DOHH2 (cell line): ENCODE results near the gene GLYR1.

Experiments
- H3F3A ChIP-seq: fragments of 200-600 bp; sonication (generic), shearing (Covaris generic); 2 replicates; pipeline ENCODE4 v1.6.0; 2016; ENCODE audit warnings: antibody characterized with exemption, mild to moderate bottlenecking; ENCODE audit not compliant: control insufficient read depth, insufficient read depth
- H3K27ac ChIP-seq: fragments of 200-600 bp; sonication (generic); 2 replicates; pipeline ENCODE4 v1.5.1; 2014; ENCODE audit warnings: low read depth, mild to moderate bottlenecking, low read length, moderate library complexity
- H3K27me3 ChIP-seq: fragments of 200-600 bp; sonication (generic); 2 replicates; pipeline ENCODE4 v1.6.1; 2014; ENCODE audit warnings: mild to moderate bottlenecking, low read length, mixed read lengths; ENCODE audit not compliant: control insufficient read depth
- H3K36me3 ChIP-seq: fragments of 200-600 bp; sonication (generic); 2 replicates; pipeline ENCODE4 v1.6.1; 2014; ENCODE audit warnings: mild to moderate bottlenecking, low read length, moderate library complexity, mixed read lengths; ENCODE audit not compliant: control insufficient read depth
- H3K4me1 ChIP-seq: fragments of 200-600 bp; sonication (generic); 2 replicates; pipeline ENCODE4 v1.6.1; 2014; ENCODE audit warnings: mild to moderate bottlenecking, low read length, mixed read lengths; ENCODE audit not compliant: control insufficient read depth
- H3K4me2 ChIP-seq: fragments of 200-600 bp; sonication (generic); 2 replicates; pipeline ENCODE4 v1.6.0; 2014; ENCODE audit warnings: mild to moderate bottlenecking, low read length, moderate library complexity
- H3K4me3 ChIP-seq: fragments of 200-600 bp; sonication (generic); 2 replicates; pipeline ENCODE4 v1.5.1; 2014; ENCODE audit warnings: mild to moderate bottlenecking, low read length, mixed read lengths
- H3K79me2 ChIP-seq: fragments of 200-600 bp; sonication (generic); 2 replicates; pipeline ENCODE4 v1.6.1; 2014; ENCODE audit warnings: mild to moderate bottlenecking, low read length, mixed read lengths; ENCODE audit not compliant: control insufficient read depth
- H3K9me2 ChIP-seq: fragments of 200-600 bp; sonication (generic); replicated peaks from 2 replicates; pipeline ENCODE4 v1.6.1; 2014; ENCODE audit warnings: mild to moderate bottlenecking, low read length, mixed read lengths; ENCODE audit not compliant: control insufficient read depth
- H3K9me3 ChIP-seq: fragments of 200-600 bp; sonication (generic); 2 replicates; pipeline ENCODE4 v1.6.1; 2014; ENCODE audit warnings: antibody characterized with exemption, low read length, mixed read lengths; ENCODE audit not compliant: control insufficient read depth, insufficient read depth
- H4K20me1 ChIP-seq: fragments of 200-600 bp; sonication (generic); 2 replicates; pipeline ENCODE4 v1.6.0; 2014; ENCODE audit warnings: low read depth, mild to moderate bottlenecking, antibody characterized with exemption, low read length, moderate library complexity; ENCODE audit not compliant: control insufficient read depth, insufficient read depth
- EZH2phosphoT487 ChIP-seq: fragments of 200-600 bp; sonication (generic); IDR thresholded peaks from 2 replicates; pipeline ENCODE4 v1.6.1; 2017; ENCODE audit warnings: borderline replicate concordance, mild to moderate bottlenecking, antibody characterized with exemption, low read length, moderate library complexity, mixed read lengths
- TF ChIP-seq, protein P1 (sequence below): fragments of 200-600 bp; sonication (generic); IDR thresholded peaks from one replicate; pipeline ENCODE4 v1.5.1; 2014; ENCODE audit warnings: antibody characterized with exemption, mild to moderate bottlenecking, low read depth, low read length; ENCODE audit not compliant: poor library complexity, severe bottlenecking

Gene GLYR1

DNA sequence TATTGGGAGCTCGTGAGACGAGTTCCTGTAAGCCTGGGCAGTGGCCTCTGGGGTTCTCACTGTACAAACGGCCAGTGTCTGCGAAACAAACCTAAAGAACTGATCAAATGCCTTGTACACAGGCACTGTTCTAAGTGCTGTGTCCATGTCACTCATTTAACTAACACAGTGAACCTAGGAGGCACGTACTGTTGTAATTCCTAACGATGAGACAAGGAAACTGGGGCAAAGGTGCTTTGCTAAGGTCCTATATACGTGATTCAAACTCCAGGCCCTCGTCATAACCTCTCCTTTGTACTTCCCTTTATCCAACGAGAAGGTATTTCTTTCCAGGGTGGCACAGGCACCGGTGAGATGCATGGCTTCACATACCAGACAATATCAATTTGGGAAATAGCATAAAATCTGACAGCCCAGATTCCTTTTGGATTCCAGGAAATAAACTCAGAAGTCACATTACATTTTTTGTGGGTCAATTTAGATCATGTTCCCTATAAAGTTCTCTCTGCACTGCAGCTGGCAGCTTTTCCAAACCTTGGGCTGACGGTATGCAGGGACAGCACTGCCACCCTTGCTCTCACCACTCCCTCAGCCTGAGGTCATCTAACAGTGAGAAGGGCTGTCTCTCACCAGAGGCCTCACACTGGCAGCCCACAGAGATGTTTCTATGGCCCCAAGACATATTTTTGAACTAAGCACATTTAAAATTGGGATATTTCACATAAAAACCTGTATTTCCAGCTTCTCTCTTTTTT, 18.3 kb downstream of the GLYR1 start:
- Histone ChIP-seq H3K4me3 (no peak overlapping the region), H3K4me1 (no peaks in the 10 kb centered on the region), H4K20me1 (no peaks in the 10 kb centered on the region), H3K36me3 (peaks cover 76% of the 10 kb centered on the region), H3K79me2 (peaks cover 3% of the 10 kb centered on the region; the same call in 1 of the 2 replicates), H3K4me2 (no peak overlapping the region), H3K27me3 (no peaks in the 10 kb centered on the region), H3K9me3 (no peaks in the 10 kb centered on the region), H3K27ac (no peak overlapping the region), H3K9me2 (no peaks in the 10 kb centered on the region), H3F3A (no peaks in the 10 kb centered on the region)
- TF ChIP-seq, protein P1, sequence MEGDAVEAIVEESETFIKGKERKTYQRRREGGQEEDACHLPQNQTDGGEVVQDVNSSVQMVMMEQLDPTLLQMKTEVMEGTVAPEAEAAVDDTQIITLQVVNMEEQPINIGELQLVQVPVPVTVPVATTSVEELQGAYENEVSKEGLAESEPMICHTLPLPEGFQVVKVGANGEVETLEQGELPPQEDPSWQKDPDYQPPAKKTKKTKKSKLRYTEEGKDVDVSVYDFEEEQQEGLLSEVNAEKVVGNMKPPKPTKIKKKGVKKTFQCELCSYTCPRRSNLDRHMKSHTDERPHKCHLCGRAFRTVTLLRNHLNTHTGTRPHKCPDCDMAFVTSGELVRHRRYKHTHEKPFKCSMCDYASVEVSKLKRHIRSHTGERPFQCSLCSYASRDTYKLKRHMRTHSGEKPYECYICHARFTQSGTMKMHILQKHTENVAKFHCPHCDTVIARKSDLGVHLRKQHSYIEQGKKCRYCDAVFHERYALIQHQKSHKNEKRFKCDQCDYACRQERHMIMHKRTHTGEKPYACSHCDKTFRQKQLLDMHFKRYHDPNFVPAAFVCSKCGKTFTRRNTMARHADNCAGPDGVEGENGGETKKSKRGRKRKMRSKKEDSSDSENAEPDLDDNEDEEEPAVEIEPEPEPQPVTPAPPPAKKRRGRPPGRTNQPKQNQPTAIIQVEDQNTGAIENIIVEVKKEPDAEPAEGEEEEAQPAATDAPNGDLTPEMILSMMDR: no peak

DNA sequence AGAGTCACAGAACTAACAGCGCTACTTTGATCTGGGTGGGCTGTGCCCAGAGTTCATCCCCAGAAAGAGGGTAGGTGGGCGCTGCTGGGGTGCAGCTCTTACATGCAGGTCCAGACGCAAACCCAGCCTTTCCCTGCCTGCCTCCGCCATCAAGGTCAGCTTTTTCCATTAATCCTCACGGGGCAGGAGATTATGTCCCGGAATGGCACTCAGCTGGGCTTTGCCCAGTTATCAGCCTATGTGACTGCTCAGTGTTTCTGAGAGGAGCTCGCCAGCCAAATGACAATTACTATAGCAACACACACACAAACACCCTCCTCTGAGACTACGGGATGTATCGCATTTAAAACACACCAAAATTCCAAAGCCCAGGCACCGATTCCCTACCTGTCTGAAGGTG, 20.1 kb downstream of the GLYR1 start:
- Histone ChIP-seq H3K4me2 (no peak overlapping the region), H3K79me2 (peaks cover 3% of the 10 kb centered on the region; the same call in 1 of the 2 replicates), H3K36me3 (peaks cover 73% of the 10 kb centered on the region), H3K4me3 (no peak overlapping the region), H3K4me1 (no peaks in the 10 kb centered on the region), H3K9me2 (no peaks in the 10 kb centered on the region), H3F3A (no peaks in the 10 kb centered on the region), H3K9me3 (no peaks in the 10 kb centered on the region), H3K27me3 (no peaks in the 10 kb centered on the region), H3K27ac (no peak overlapping the region), H4K20me1 (no peaks in the 10 kb centered on the region)
- TF ChIP-seq, protein P1: no peak
- TF ChIP-seq EZH2phosphoT487: no peak

DNA sequence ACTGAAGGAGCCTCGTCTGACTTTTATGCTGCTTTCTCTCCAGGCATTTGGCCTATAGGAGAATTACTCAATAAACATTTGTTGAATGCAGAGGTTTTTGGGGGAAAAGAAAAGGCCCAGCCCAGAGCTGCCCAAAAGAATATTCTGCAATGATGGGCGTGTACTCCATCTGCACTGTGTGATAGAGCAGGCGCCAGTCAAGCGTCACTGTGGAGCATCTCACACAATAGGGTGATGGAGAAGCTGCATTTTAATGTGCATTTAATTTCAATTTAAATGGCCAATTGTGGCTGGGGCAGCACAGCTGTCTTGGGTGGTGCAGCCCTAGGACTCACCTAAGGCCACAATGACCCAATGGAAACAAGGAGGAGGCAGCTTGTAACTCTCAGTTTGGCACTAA, 20.6 kb downstream of the GLYR1 start:
- H3K27me3 ChIP-seq: no peaks in the 10 kb centered on the region
- no peaks in the 10 kb centered on the region for H3K9me2 ChIP-seq
- no peaks in the 10 kb centered on the region for H3K9me3 ChIP-seq
- H3K27ac ChIP-seq: no peak overlapping the region
- H3K36me3 ChIP-seq: peaks cover 73% of the 10 kb centered on the region
- H3K4me2 ChIP-seq: no peak overlapping the region
- H3K4me1 ChIP-seq: no peaks in the 10 kb centered on the region
- H3K79me2 ChIP-seq: peaks cover 3% of the 10 kb centered on the region; the same call in 1 of the 2 replicates
- no peaks in the 10 kb centered on the region for H3F3A ChIP-seq
- TF ChIP-seq, protein P1: no peak
- no peak for TF ChIP-seq EZH2phosphoT487
- H4K20me1 ChIP-seq: no peaks in the 10 kb centered on the region
- H3K4me3 ChIP-seq: no peak overlapping the region
